ENCODE measurements around the gene GCSH.

GCSH gene

GRCh38 chr16:81101702-81102101, 5.5 kb upstream of the GCSH start:
- no peak for DNase-seq (ENCODE audit: low read depth)

DNA sequence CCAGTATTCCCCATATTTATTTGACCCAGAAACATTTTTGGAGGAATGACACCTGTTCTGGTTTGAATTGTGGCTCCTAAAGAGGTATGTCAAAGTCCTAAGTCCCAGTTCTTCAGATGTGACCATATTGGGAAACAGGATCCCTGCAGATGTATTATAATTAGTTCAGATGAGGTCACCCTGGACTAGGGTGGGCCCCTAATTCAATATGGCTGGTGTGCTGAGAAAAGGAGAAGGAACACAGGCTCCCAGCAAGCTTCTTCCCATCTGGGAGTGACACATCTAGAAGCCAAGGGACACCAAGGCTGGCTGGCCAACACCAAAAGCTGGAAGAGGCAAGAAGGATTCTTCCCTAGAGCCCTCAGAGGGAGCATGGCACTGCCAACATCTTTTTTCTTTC, 3.8 kb upstream of the GCSH start:
- no peak for DNase-seq (ENCODE audit: low read depth)

GRCh38 chr16:81097230-81097629, 1.0 kb upstream of the GCSH start:
- no peak for DNase-seq (ENCODE audit: low read depth)

GRCh38 chr16:81096715-81097208, 567 bp upstream of the GCSH start:
- DNase-seq (ENCODE audit: low read depth), result no peak

DNA sequence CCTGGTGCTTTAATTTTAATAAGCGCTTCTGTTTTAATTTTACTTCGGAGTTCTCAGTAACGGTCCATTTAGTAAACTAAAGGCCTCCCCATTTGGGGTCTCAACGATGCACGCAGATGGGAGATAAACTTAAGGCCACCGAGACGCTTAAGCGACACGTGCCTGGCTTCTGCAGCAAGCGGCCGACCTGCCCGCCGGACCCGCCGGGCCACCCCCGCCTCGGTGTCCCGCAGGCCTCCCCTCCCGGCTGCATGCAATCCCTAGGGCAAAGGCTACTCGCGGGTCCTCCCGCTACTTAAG, 592 bp downstream of the GCSH start:
- no peak for DNase-seq (ENCODE audit: low read depth)

GRCh38 chr16:81094771-81095251, 1.4 kb downstream of the GCSH start:
- peak; percentile 13 for DNase-seq (ENCODE audit: low read depth)

- DNase-seq (ENCODE audit: low read depth), result no peak
Observed at GRCh38 chr16:81088836-81089235, 7.4 kb downstream of the GCSH start.

- DNase-seq (ENCODE audit: low read depth), result no peak
Observed at GRCh38 chr16:81081014-81081413, 15.2 kb downstream of the GCSH start.

GRCh38 chr16:81080233-81080632, 16.0 kb downstream of the GCSH start:
- no peak for DNase-seq (ENCODE audit: low read depth)

GRCh38 chr16:81077076-81077940, 18.9 kb downstream of the GCSH start, which contains the start of gene C16orf46:
TSS of gene C16orf46 (minus strand) at chr16:81077238. CDS start at chr16:81063955, 13,283 bp downstream.
- DNase-seq (ENCODE audit: low read depth), result peak; percentile 96

DNA sequence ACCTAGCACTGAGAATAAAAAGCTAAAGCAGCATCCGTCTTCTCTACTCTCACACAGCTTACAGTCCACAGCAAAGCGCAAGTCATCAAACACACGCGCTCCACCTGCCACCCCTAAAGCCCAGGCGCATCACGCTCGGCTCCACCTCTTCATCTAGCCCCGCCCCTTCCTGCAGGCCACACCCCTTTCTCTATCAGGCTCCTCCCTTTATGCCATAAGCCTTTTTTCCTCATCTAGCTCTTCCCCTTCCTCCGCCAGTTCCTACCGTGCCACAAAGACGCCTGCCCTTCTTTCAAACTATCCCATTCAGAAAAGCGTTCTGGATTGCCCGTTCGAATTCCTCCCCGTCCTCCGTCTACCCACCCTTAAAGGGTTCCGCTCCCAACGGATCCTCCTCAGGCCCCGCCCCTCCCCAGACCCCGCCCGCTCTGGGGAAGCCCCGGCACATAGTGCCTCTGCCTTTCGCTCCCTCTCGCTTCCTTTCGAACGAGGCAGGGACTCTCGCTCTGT, 19.6 kb downstream of the GCSH start:
- peak; percentile 87 for DNase-seq (ENCODE audit: low read depth)

DNA sequence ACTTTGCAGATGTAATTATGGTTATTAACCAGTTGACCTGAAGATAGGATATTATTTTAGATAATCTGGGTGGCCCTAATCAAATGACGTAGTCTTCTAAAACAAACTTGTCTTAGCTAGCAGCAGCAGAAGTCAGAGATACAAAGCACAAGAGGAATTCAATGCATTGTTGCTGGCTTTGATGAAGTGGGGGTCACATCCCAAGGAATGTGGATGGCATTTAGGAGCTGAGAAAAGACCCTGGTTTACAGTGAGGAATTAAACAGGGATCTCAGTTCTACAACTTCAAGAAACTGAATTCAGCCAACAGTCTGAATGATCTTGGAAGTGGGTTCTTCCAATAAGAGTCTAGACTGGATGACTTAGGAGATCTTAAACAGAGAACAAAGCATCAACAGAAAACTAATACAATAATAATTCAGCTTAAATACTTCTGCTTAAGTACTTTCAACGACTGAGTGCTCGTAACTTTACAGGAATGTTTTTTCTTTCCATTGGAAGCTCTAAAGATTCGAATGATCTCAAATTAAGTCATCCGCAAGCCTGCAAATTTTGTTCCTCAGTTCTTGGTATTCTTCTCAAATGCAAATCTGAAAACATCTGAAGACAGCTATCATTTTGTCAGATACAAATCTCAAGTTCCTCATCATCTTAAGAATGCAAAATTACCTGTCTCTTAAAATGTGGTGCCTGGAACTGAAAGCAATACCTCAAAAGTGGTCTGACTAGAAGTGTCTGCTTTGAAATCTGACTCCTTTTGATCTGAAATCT, 22.4 kb downstream of the GCSH start:
- no peak for DNase-seq (ENCODE audit: low read depth)

- DNase-seq (ENCODE audit: low read depth), result peak; percentile 12
Observed at GRCh38 chr16:81071805-81072204, 24.4 kb downstream of the GCSH start.

GRCh38 chr16:81070979-81071378, 25.2 kb downstream of the GCSH start:
- DNase-seq (ENCODE audit: low read depth), result no peak

DNA sequence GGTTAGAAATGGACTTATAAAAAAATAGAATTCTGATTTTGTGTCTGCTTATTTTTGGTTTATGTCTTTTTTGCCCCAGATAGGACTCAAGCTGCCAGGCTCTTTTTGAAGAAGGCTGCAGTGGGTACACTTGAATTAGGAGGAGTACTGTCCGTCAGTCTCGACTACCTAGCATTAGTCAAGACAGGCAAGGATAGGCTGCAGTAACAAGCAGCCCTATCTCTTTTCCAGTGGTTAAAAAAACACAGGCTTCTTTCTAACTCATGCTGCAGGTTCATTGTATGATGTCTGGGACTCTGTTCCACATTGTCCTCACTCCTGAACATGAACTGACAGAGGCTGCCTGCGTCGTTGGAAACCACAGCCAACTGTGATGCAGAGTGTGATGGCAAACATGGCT, 27.1 kb downstream of the GCSH start:
- no peak for DNase-seq (ENCODE audit: low read depth)

DNA sequence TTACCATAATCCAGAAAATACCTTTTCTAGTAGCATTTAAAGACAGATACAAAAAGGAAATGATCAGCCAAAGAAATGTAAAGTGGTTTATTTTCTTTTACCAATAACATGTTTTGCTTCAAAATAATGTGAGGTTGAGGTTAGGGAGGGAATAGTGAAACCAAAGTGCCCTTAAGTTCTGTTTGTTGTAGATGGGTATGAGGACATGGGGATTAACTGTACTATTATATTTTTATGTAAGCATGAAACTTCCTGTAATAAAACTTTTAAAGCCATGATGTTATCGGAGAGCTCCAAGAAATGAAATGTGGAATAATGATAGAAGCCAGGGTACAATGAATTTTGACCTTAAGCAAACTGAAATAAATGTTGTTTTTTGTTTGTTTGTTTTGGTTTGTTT, 29.0 kb downstream of the GCSH start:
- no peak for DNase-seq (ENCODE audit: low read depth)

DNA sequence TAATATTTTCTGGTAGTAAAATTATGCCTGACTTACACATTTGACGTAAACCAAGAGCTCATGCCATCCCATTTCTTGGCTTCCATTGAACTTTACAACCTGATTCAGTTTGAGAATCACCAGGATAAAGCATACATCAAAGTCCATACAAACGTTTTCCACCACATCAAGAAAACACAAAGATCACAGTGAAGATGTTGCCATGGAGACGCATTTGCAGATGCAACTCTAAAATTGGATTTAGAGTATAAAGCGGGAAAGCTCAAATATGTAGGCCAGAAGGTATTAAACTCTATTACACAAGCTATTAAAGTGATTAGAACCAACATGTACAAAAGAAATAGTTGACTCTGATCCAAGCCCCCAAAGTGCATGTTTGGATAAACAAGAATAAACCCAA, 29.5 kb downstream of the GCSH start:
- DNase-seq (ENCODE audit: low read depth), result no peak

DNA sequence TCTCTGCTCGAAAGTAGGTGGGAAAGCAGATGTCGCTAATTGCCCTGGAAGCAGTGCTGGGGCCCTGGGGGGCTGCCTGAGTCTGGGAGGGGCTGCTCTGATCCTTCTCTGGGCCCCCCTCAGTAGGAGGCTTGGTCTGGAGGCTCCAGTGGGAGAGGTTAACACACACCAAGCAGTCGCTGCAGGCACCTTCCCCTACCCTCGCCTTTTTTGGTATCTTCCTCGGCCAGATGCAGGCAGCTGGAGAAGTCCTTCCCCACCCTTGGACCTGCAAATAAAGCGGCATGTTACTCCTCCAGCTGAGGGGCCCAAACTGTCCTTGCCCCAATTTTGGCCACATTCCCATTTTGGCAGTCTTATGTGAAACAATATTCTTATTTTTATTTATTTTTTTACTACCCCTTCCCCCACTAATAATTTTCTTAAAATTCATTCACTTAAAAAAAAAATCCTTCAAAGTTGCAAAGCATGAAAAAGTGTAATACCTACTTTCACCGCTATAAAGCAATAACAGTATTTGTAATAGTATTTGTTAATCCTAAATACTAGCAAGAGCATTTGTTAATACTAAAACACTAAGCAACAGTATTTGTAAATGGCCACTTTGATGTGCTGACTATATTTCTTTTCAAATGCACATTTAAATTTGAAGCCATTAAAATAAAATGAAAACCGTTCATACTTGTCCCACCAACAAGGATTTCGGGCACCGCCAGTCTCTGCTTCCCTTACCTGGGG, 34.2 kb downstream of the GCSH start:
- DNase-seq (ENCODE audit: low read depth), result no peak

- DNase-seq (ENCODE audit: low read depth), result no peak
Observed at GRCh38 chr16:81061307-81061640, 34.9 kb downstream of the GCSH start.

DNA sequence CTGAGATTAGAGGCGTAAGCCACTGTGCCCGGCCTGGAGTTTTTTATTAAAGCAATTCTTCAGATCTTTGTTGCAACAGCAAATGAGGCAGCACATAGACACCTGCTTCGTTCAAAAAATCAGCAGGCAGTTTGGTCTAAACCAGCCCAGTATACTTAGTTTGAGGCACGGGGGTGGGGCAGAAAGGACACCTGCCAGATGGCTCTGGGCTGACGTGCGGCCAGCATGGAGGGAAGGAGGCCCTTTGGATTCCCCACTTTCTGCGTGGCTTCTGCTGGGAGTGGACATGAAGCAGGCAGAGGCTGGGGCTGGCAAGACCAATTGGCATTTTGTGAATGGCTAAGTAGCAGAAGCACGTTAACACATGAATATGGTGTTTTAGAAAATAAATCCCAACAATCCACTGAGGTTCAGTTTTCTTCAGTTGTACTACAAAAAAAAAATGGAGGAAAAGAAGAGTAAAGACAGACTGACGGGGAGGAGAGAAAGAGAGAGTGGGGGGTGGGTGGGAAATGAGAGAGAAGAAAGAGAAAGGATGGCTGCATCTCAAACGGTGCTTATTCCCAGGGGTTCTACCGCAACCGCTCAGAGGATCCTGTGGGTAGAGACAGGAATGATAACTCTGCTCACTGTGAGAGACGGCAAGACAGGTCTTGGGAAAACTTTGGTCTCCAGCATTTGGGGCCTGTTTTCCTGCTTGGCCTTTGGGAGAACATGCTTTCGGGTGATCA, 35.5 kb downstream of the GCSH start:
- DNase-seq (ENCODE audit: low read depth), result no peak

GRCh38 chr16:81053761-81054160, 42.4 kb downstream of the GCSH start:
- DNase-seq (ENCODE audit: low read depth), result no peak

DNA sequence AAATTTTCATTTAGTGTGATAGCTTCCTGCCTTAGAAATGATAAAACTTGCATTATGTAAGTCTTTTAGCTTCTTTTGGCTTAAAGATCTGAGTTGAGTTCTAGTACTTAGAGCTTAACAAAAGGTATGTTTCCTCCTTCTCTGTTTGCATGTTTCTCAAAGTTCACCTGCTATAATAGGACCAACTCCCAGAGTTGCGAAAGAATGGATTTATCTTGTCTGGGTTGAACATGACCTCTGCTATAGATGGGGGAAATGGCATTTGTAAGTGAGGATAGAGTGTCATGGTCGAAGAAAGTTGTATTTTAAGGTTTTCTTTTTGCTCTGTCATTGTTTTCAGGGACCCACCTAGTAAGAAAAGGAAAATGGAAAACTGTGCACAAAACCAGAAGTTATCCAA, 53.4 kb downstream of the GCSH start:
- no peak for DNase-seq (ENCODE audit: low read depth)

All from EH (cell line).